Measurements from ENCODE around the gene KIF5C.
"Not testable (repeated sequence)": the region's sequence is repeated elsewhere in the genome, so short reads cannot be mapped to it uniquely, and the experiment has no call there.

Gene KIF5C

GRCh38 chr2:148874868-148875341, at the start of gene KIF5C:
Gene KIF5C, plus strand, starts transcription at chr2:148875227. Its CDS starts 391 bp downstream, at chr2:148875618.
- peak; percentile 81 for DNase-seq

GRCh38 chr2:148826791-148827190, 48.2 kb upstream of the KIF5C start:
- no peak for DNase-seq

- no peak for DNase-seq
These were observed 46.1 kb upstream of the KIF5C start for GRCh38 chr2:148828941-148829340.

- no peak for DNase-seq
These were observed 45.4 kb upstream of the KIF5C start for GRCh38 chr2:148829618-148830017.

GRCh38 chr2:148832637-148833036, 42.4 kb upstream of the KIF5C start:
- no peak for DNase-seq

GRCh38 chr2:148842050-148842449, 33.0 kb upstream of the KIF5C start:
- DNase-seq = no peak

GRCh38 chr2:148848146-148848545, 26.9 kb upstream of the KIF5C start:
- DNase-seq = no peak

GRCh38 chr2:148853458-148853857, 21.6 kb upstream of the KIF5C start:
- no peak for DNase-seq

GRCh38 chr2:148860037-148860436, 15.0 kb upstream of the KIF5C start:
- no peak for DNase-seq

- DNase-seq = no peak
These were observed 13.7 kb upstream of the KIF5C start for GRCh38 chr2:148861367-148861766.

GRCh38 chr2:148862478-148862877, 12.5 kb upstream of the KIF5C start:
- not testable (repeated sequence) for DNase-seq

GRCh38 chr2:148865512-148865911, 9.5 kb upstream of the KIF5C start:
- no peak for DNase-seq

GRCh38 chr2:148866091-148866490, 8.9 kb upstream of the KIF5C start:
- DNase-seq = no peak

GRCh38 chr2:148867079-148867769, 7.8 kb upstream of the KIF5C start:
- DNase-seq = no peak

- no peak for DNase-seq
These were observed 492 bp downstream of the KIF5C start for GRCh38 chr2:148875387-148876051.

- DNase-seq = no peak
These were observed 1.2 kb downstream of the KIF5C start for GRCh38 chr2:148876202-148876594.

GRCh38 chr2:148876595-148877402, 1.8 kb downstream of the KIF5C start:
- DNase-seq = peak; percentile 24

- no peak for DNase-seq
These were observed 2.3 kb downstream of the KIF5C start for GRCh38 chr2:148877403-148877740.

- DNase-seq = no peak
These were observed 5.6 kb downstream of the KIF5C start for GRCh38 chr2:148880636-148881035.

- no peak for DNase-seq
These were observed 7.0 kb downstream of the KIF5C start for GRCh38 chr2:148882051-148882450.

GRCh38 chr2:148885209-148885608, 10.2 kb downstream of the KIF5C start:
- DNase-seq = no peak

GRCh38 chr2:148885988-148886387, 11.0 kb downstream of the KIF5C start:
- no peak for DNase-seq

- no peak for DNase-seq
These were observed 12.4 kb downstream of the KIF5C start for GRCh38 chr2:148887350-148888002.
